IPS DF 19.7 (cell line): ENCODE results near the gene PRSS8.
"Not testable (repeated sequence)": the region's sequence is repeated elsewhere in the genome, so short reads cannot be mapped to it uniquely, and the experiment has no call there.

Experiments
- DNase-seq: peaks from one replicate; pipeline ENCODE4 v3.0.0-alpha.2; 2013; ENCODE audit warnings: low read depth, low spot score

PRSS8 gene

GRCh38 chr16:31135535-31136286, at the start of gene PRSS8:
Gene PRSS8 (minus strand): TSS chr16:31135727. CDS start chr16:31135498, 229 bp downstream.
- no peak for DNase-seq

GRCh38 chr16:31184888-31185287, 49.4 kb upstream of the PRSS8 start:
- no peak for DNase-seq

- DNase-seq: no peak
These were observed 48.2 kb upstream of the PRSS8 start for GRCh38 chr16:31183432-31184428.

- DNase-seq: no peak
These were observed 46.9 kb upstream of the PRSS8 start for GRCh38 chr16:31182391-31182790.

GRCh38 chr16:31181102-31181830, 45.7 kb upstream of the PRSS8 start:
- DNase-seq: no peak

- no peak for DNase-seq
These were observed 44.4 kb upstream of the PRSS8 start, which contains the start of gene FUS for GRCh38 chr16:31179747-31180459. Gene FUS (plus strand): TSS chr16:31180139. CDS start chr16:31180215, 76 bp downstream.

GRCh38 chr16:31179219-31179746, 43.8 kb upstream of the PRSS8 start:
- DNase-seq: no peak

GRCh38 chr16:31177136-31177535, 41.6 kb upstream of the PRSS8 start:
- no peak for DNase-seq

GRCh38 chr16:31170048-31170447, 34.5 kb upstream of the PRSS8 start:
- DNase-seq: not testable (repeated sequence)

- no peak for DNase-seq
These were observed 33.3 kb upstream of the PRSS8 start for GRCh38 chr16:31168848-31169247.

- no peak for DNase-seq
These were observed 31.8 kb upstream of the PRSS8 start for GRCh38 chr16:31167315-31167714.

- no peak for DNase-seq
These were observed 21.6 kb upstream of the PRSS8 start for GRCh38 chr16:31157136-31157535.

GRCh38 chr16:31150976-31151375, 15.4 kb upstream of the PRSS8 start:
- not testable (repeated sequence) for DNase-seq

- no peak for DNase-seq
These were observed 14.7 kb upstream of the PRSS8 start, which contains the start of gene PRSS36 for GRCh38 chr16:31149894-31150890. Gene PRSS36 (minus strand): TSS chr16:31150066. CDS start chr16:31150035, 31 bp downstream.

- DNase-seq: no peak
These were observed 13.8 kb upstream of the PRSS8 start for GRCh38 chr16:31149332-31149731.

GRCh38 chr16:31148896-31149295, 13.4 kb upstream of the PRSS8 start:
- DNase-seq: no peak

- DNase-seq: no peak
These were observed 12.8 kb upstream of the PRSS8 start for GRCh38 chr16:31148281-31148728.

GRCh38 chr16:31147574-31147973, 12.0 kb upstream of the PRSS8 start:
- no peak for DNase-seq

- no peak for DNase-seq
These were observed 10.0 kb upstream of the PRSS8 start for GRCh38 chr16:31145398-31145990.
